H9 (cell line): Measurements from ENCODE around the gene EEF1A2. TPM values are rescaled to one million over a fixed set of nuclear protein-coding genes. Genes with fewer than 3 reads are reported as not detected.

ENCODE experiments used
- DNase-seq: peaks from one replicate; pipeline ENCODE4 v3.0.0-alpha.2; 2017
- H2AFZ ChIP-seq: one replicate; pipeline ENCODE4 v1.6.1; 2013; ENCODE audit warnings: mild to moderate bottlenecking, low read length, control low read depth, moderate library complexity
- H2AK5ac ChIP-seq: 2 replicates; pipeline ENCODE4 v1.6.1; 2013; ENCODE audit warnings: low read length, control low read depth, mixed read lengths; ENCODE audit not compliant: insufficient read length
- H2BK120ac ChIP-seq: one replicate; pipeline ENCODE4 v1.6.1; 2013; ENCODE audit warnings: low read depth, mild to moderate bottlenecking, low read length, control low read depth, inconsistent platforms; ENCODE audit not compliant: poor library complexity, severe bottlenecking
- H2BK12ac ChIP-seq: 2 replicates; pipeline ENCODE4 v1.6.1; 2013; ENCODE audit warnings: low read length, control low read depth, mixed read lengths, low read depth; ENCODE audit not compliant: insufficient read length
- H2BK15ac ChIP-seq: 2 replicates; pipeline ENCODE4 v1.6.1; 2013; ENCODE audit warnings: low read depth, low read length, control low read depth
- H2BK20ac ChIP-seq: one replicate; pipeline ENCODE4 v1.6.1; 2013; ENCODE audit warnings: low read depth, mild to moderate bottlenecking, low read length, control low read depth, inconsistent platforms; ENCODE audit not compliant: poor library complexity, severe bottlenecking
- H2BK5ac ChIP-seq: 2 replicates; pipeline ENCODE4 v1.6.1; 2013; ENCODE audit warnings: low read length, control low read depth, mixed read lengths; ENCODE audit not compliant: insufficient read length
- H3K14ac ChIP-seq: 2 replicates; pipeline ENCODE4 v1.6.1; 2013; ENCODE audit warnings: low read length, control low read depth; ENCODE audit not compliant: insufficient read depth
- H3K18ac ChIP-seq: 2 replicates; pipeline ENCODE4 v1.6.1; 2013; ENCODE audit warnings: low read depth, mild to moderate bottlenecking, mixed read lengths, low read length, control low read depth; ENCODE audit not compliant: insufficient read length
- H3K23ac ChIP-seq: 2 replicates; pipeline ENCODE4 v1.6.1; 2013; ENCODE audit warnings: low read length, control low read depth, mixed read lengths, low read depth; ENCODE audit not compliant: insufficient read length
- H3K23me2 ChIP-seq: 2 replicates; pipeline ENCODE4 v1.6.1; 2013; ENCODE audit warnings: low read depth, mild to moderate bottlenecking, mixed read lengths, low read length, control low read depth; ENCODE audit not compliant: insufficient read length, poor library complexity, severe bottlenecking
- H3K27ac ChIP-seq: 2 replicates; pipeline ENCODE4 v1.5.1; 2013; ENCODE audit warnings: low read length, control low read depth, mixed read lengths, low read depth; ENCODE audit not compliant: insufficient read length
- H3K27me3 ChIP-seq: 2 replicates; pipeline ENCODE4 v1.6.1; 2013; ENCODE audit warnings: low read length, control low read depth, inconsistent platforms; ENCODE audit not compliant: insufficient read depth
- H3K4ac ChIP-seq: 2 replicates; pipeline ENCODE4 v1.6.1; 2013; ENCODE audit warnings: low read depth, mild to moderate bottlenecking, control low read depth, inconsistent platforms, low read length, moderate library complexity
- H3K4me1 ChIP-seq: 2 replicates; pipeline ENCODE4 v1.6.1; 2013; ENCODE audit warnings: low read length, control low read depth, inconsistent platforms; ENCODE audit not compliant: insufficient read depth
- H3K4me2 ChIP-seq: 2 replicates; pipeline ENCODE4 v1.6.1; 2013; ENCODE audit warnings: low read length, control low read depth, mixed read lengths; ENCODE audit not compliant: insufficient read length, insufficient read depth
- H3K56ac ChIP-seq: 2 replicates; pipeline ENCODE4 v1.6.1; 2013; ENCODE audit warnings: low read depth, mild to moderate bottlenecking, mixed read lengths, low read length, control low read depth; ENCODE audit not compliant: insufficient read length
- H3K79me1 ChIP-seq: 2 replicates; pipeline ENCODE4 v1.6.1; 2013; ENCODE audit warnings: low read depth, mild to moderate bottlenecking, moderate library complexity, low read length, control low read depth, inconsistent platforms; ENCODE audit not compliant: insufficient read depth, poor library complexity, severe bottlenecking
- H3K79me2 ChIP-seq: 2 replicates; pipeline ENCODE4 v1.6.1; 2013; ENCODE audit warnings: low read length, control low read depth, inconsistent platforms; ENCODE audit not compliant: insufficient read depth
- H3K9ac ChIP-seq: 2 replicates; pipeline ENCODE4 v1.6.1; 2013; ENCODE audit warnings: low read length, control low read depth, mixed read lengths; ENCODE audit not compliant: insufficient read length; ENCODE audit errors: extremely low read depth
- H3K9me3 ChIP-seq: one replicate; pipeline ENCODE4 v1.6.1; 2013; ENCODE audit warnings: low read depth, low read length, inconsistent platforms; ENCODE audit not compliant: control insufficient read depth
- H3T11ph ChIP-seq: one replicate; pipeline ENCODE4 v1.6.1; 2013; ENCODE audit warnings: mild to moderate bottlenecking, low read length, control low read depth, inconsistent platforms
- H4K20me1 ChIP-seq: one replicate; pipeline ENCODE4 v1.6.1; 2013; ENCODE audit not compliant: control insufficient read depth, insufficient read length, insufficient read depth
- H4K5ac ChIP-seq: 2 replicates; pipeline ENCODE4 v1.6.1; 2013; ENCODE audit warnings: low read depth, mild to moderate bottlenecking, mixed read lengths, low read length, control low read depth; ENCODE audit not compliant: insufficient read length
- H4K8ac ChIP-seq: replicated peaks from 2 replicates; pipeline ENCODE4 v1.6.1; 2013; ENCODE audit warnings: low read length, control low read depth, mixed read lengths, low read depth; ENCODE audit not compliant: insufficient read length
- H4K91ac ChIP-seq: 2 replicates; pipeline ENCODE4 v1.6.1; 2013; ENCODE audit warnings: low read depth, mild to moderate bottlenecking, moderate library complexity, mixed read lengths, low read length, control low read depth; ENCODE audit not compliant: insufficient read length
- H3K27ac Mint-ChIP-seq, 3 experiments: 2 replicates in 2 of 3; 3 replicates in 1 of 3; pipeline ENCODE4 v1.8.0; 2020 to 2021; ENCODE audit warnings: mixed read lengths in 3 of 3, mild to moderate bottlenecking in 1 of 3, moderate library complexity in 1 of 3
- H3K27me3 Mint-ChIP-seq: 2 replicates; pipeline ENCODE4 v1.8.0; 2021; ENCODE audit warnings: low read depth, mild to moderate bottlenecking, moderate library complexity, mixed read lengths
- H3K36me3 Mint-ChIP-seq, 3 experiments: 2 replicates in 2 of 3; 3 replicates in 1 of 3; pipeline ENCODE4 v1.8.0; 2020 to 2021; ENCODE audit warnings: low read depth in 3 of 3, mixed read lengths in 3 of 3; ENCODE audit not compliant: insufficient read depth in 1 of 3
- H3K4me1 Mint-ChIP-seq, 2 experiments: 2 replicates each; pipeline ENCODE4 v1.8.0; 2020; ENCODE audit warnings: mixed read lengths in 2 of 2
- H3K4me3 Mint-ChIP-seq, 2 experiments: 2 replicates in 1 of 2; 3 replicates in 1 of 2; pipeline ENCODE4 v1.8.0; 2020 to 2021; ENCODE audit warnings: mild to moderate bottlenecking in 2 of 2, mixed read lengths in 2 of 2, moderate library complexity in 1 of 2
- H3K9me3 Mint-ChIP-seq, 2 experiments: 2 replicates in 1 of 2; 3 replicates in 1 of 2; pipeline ENCODE4 v1.8.0; 2020; ENCODE audit warnings: mild to moderate bottlenecking in 2 of 2, mixed read lengths in 2 of 2, moderate library complexity in 1 of 2
- WGBS: extraction: QIAGEN DNeasy Blood & Tissue Kit; methylation state at CpG from one replicate; pipeline ENCODE4 v1.1.7; 2013; ENCODE audit warnings: missing lambda C conversion rate, low lambda C conversion rate, mixed read lengths; ENCODE audit not compliant: insufficient read length; ENCODE audit errors: extremely low coverage; 5-methylcytosine and 5-hydroxymethylcytosine counted together
- total RNA-seq: library from RNA; stranded (reverse); gene quantifications from 2 replicates; pipeline ENCODE4 v1.2.1, GENCODE V29; 2021
- TF ChIP-seq, protein P1 (sequence below): fragments of 200-600 bp; sonication (generic); conservative IDR thresholded peaks from 3 replicates; pipeline ENCODE4 v1.8.0; 2021; ENCODE audit warnings: antibody characterized with exemption, mild to moderate bottlenecking

The EEF1A2 gene
- total RNA-seq, 1 experiment from 2014 or later = 27.4 TPM

DNA sequence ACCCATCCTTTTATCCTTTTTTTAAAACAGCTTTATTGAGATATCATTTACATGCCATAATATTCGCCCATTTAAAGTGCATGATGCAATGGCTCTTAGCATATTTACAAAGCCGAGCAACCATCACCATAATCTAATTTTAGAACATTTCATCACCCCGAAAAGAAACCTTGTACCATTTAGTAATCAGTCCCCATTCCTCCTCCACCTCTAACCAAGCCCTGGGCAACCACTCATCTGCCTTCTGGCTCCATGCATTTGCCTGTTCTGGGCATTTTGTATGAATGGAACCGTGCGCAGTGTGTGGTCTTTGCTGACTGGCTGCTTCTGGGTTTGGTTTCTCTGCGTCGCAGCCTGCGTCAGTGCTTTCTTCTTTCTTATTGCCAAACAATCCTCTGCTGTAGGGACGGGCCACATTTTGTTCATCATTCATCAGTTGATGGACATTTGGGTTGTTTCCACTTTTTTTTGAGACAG is 10.2 kb upstream of the EEF1A2 start:
- no peak overlapping the region for H3K4me3 Mint-ChIP-seq
- no CpG with 5 or more reads among the region's 9 CpGs for WGBS

More for the DNA sequence above, 10.2 kb upstream of the EEF1A2 start:
- H3K14ac ChIP-seq = no peak overlapping the region
- H3K27ac ChIP-seq = no peak overlapping the region
- H3K9ac ChIP-seq = no peak overlapping the region
- H3K36me3 Mint-ChIP-seq = peaks cover 0 to 33% (median 0%) of the 10 kb centered on the region in 3 experiments; a peak in 3 of 7 replicates
- no peaks in the 10 kb centered on the region for H3K79me1 ChIP-seq
- no peaks in the 10 kb centered on the region for H4K20me1 ChIP-seq
- H3K27me3 Mint-ChIP-seq = peaks cover 80% of the 10 kb centered on the region
- no peak overlapping the region for H3K27ac Mint-ChIP-seq
- no peak overlapping the region for H3K18ac ChIP-seq
- H3K27me3 ChIP-seq = no peaks in the 10 kb centered on the region
- H4K5ac ChIP-seq = no peak overlapping the region
- peaks cover 17 to 57% of the 10 kb centered on the region in 2 experiments for H3K9me3 Mint-ChIP-seq
- no peaks in the 10 kb centered on the region for H3K79me2 ChIP-seq
- H3K56ac ChIP-seq = no peak overlapping the region
- no peak overlapping the region for H3K4me2 ChIP-seq
- no peaks in the 10 kb centered on the region for H3K4me1 Mint-ChIP-seq
- H2BK15ac ChIP-seq = no peak overlapping the region
- DNase-seq = no peak
- H2AK5ac ChIP-seq = no peak overlapping the region
- no peaks in the 10 kb centered on the region for H3K23me2 ChIP-seq
- H2BK5ac ChIP-seq = no peak overlapping the region
- no peak overlapping the region for H4K8ac ChIP-seq
- no peak overlapping the region for H2BK20ac ChIP-seq
- no peaks in the 10 kb centered on the region for H3K9me3 ChIP-seq
- H2AFZ ChIP-seq = no peak overlapping the region
- no peak overlapping the region for H3T11ph ChIP-seq
- H3K4ac ChIP-seq = no peak overlapping the region
- H3K4me1 ChIP-seq = no peaks in the 10 kb centered on the region
- H4K91ac ChIP-seq = no peak overlapping the region
- no peak overlapping the region for H2BK120ac ChIP-seq
- TF ChIP-seq, protein P1, sequence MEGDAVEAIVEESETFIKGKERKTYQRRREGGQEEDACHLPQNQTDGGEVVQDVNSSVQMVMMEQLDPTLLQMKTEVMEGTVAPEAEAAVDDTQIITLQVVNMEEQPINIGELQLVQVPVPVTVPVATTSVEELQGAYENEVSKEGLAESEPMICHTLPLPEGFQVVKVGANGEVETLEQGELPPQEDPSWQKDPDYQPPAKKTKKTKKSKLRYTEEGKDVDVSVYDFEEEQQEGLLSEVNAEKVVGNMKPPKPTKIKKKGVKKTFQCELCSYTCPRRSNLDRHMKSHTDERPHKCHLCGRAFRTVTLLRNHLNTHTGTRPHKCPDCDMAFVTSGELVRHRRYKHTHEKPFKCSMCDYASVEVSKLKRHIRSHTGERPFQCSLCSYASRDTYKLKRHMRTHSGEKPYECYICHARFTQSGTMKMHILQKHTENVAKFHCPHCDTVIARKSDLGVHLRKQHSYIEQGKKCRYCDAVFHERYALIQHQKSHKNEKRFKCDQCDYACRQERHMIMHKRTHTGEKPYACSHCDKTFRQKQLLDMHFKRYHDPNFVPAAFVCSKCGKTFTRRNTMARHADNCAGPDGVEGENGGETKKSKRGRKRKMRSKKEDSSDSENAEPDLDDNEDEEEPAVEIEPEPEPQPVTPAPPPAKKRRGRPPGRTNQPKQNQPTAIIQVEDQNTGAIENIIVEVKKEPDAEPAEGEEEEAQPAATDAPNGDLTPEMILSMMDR = no peak
- no peak overlapping the region for H2BK12ac ChIP-seq
- H3K23ac ChIP-seq = no peak overlapping the region
